ENCODE data around the gene KRTAP19-6.

DNA sequence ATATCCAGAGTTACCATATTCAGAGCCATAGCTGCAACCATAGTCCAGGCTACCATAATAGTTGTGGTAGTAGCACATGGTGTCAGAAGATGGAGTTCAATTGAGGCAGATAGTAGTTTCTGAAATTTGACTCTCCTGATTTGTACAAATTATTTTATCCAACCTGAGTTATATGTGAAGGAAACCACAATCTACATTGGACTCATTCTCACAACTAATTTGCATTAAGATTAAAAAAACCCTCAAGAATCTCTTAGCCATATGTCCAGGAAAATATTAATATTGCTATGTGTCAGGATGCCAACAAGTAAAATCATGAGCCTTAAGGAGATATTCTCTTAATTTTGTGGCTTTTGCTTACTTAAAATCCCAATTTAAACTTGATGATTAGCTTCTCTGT is 48.6 kb upstream of the KRTAP19-6 start, which contains the start of gene KRTAP22-2:
- TF ChIP-seq, protein P1, sequence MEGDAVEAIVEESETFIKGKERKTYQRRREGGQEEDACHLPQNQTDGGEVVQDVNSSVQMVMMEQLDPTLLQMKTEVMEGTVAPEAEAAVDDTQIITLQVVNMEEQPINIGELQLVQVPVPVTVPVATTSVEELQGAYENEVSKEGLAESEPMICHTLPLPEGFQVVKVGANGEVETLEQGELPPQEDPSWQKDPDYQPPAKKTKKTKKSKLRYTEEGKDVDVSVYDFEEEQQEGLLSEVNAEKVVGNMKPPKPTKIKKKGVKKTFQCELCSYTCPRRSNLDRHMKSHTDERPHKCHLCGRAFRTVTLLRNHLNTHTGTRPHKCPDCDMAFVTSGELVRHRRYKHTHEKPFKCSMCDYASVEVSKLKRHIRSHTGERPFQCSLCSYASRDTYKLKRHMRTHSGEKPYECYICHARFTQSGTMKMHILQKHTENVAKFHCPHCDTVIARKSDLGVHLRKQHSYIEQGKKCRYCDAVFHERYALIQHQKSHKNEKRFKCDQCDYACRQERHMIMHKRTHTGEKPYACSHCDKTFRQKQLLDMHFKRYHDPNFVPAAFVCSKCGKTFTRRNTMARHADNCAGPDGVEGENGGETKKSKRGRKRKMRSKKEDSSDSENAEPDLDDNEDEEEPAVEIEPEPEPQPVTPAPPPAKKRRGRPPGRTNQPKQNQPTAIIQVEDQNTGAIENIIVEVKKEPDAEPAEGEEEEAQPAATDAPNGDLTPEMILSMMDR (tag by site-specific recombination; IDR thresholded peaks at IDR 0.05) = no peak
- TF ChIP-seq ZNF549 (tag by site-specific recombination; IDR thresholded peaks at IDR 0.05) = no peak

All from HEK293 (cell line).